NOMO-1 (cell line): ENCODE results near the gene SLC38A9.
"Not testable (repeated sequence)": the region's sequence is repeated elsewhere in the genome, so short reads cannot be mapped to it uniquely, and the experiment has no call there.

Source experiments
- DNase-seq, 2 experiments: peaks; one replicate each; lab custom pipeline; 2025; ENCODE audit not compliant: unreplicated experiment in 2 of 2; lab: John Stamatoyannopoulos, UW

SLC38A9 gene

GRCh38 chr5:55620009-55620765 lies 91.9 kb downstream of the SLC38A9 start:
- DNase-seq, result no peak

- DNase-seq, result no peak
Observed at GRCh38 chr5:55618318-55618717, 93.8 kb downstream of the SLC38A9 start.

GRCh38 chr5:55613112-55613868 lies 98.8 kb downstream of the SLC38A9 start:
- DNase-seq, result no peak

- no peak for DNase-seq
Observed at GRCh38 chr5:55610542-55610941, 101.6 kb downstream of the SLC38A9 start.

- DNase-seq, result no peak
Observed at GRCh38 chr5:55609413-55609812, 102.7 kb downstream of the SLC38A9 start.

- DNase-seq, result no peak
Observed at GRCh38 chr5:55608595-55609349, 103.4 kb downstream of the SLC38A9 start.

- not testable (repeated sequence) for DNase-seq
Observed at GRCh38 chr5:55607309-55607708, 104.8 kb downstream of the SLC38A9 start.

- no peak for DNase-seq
Observed at GRCh38 chr5:55604611-55605067, 107.5 kb downstream of the SLC38A9 start.

GRCh38 chr5:55603922-55604321 lies 108.2 kb downstream of the SLC38A9 start:
- DNase-seq, result no peak

- no peak for DNase-seq
Observed at GRCh38 chr5:55601628-55602027, 110.5 kb downstream of the SLC38A9 start.

- no peak for DNase-seq
Observed at GRCh38 chr5:55601204-55601618, 110.9 kb downstream of the SLC38A9 start.

- DNase-seq, result peak; percentile 42 to 54
Observed at GRCh38 chr5:55600497-55601203, 111.5 kb downstream of the SLC38A9 start.

GRCh38 chr5:55600086-55600485 lies 112.0 kb downstream of the SLC38A9 start:
- no peak for DNase-seq

GRCh38 chr5:55599148-55600050 lies 112.7 kb downstream of the SLC38A9 start:
- DNase-seq, result no peak

GRCh38 chr5:55597014-55597981 lies 114.8 kb downstream of the SLC38A9 start:
- no peak for DNase-seq

GRCh38 chr5:55594671-55595070 lies 117.5 kb downstream of the SLC38A9 start:
- DNase-seq, result no peak

GRCh38 chr5:55593115-55593472 lies 119.0 kb downstream of the SLC38A9 start:
- peak in 1 of 2 experiments; percentile 34 for DNase-seq

GRCh38 chr5:55592388-55593114 lies 119.6 kb downstream of the SLC38A9 start:
- DNase-seq, result no peak
